HG02938 (cell line): Measurements from ENCODE around the gene FLNC.

Experiments used
- ATAC-seq: cut with Tn5 transposase; IDR thresholded peaks from one replicate; pipeline ENCODE4 v1.9.1; 2021; ENCODE audit warnings: mild to moderate bottlenecking, moderate library complexity; ENCODE audit not compliant: unreplicated experiment

FLNC gene

GRCh38 chr7:128862571-128863432 lies 32.6 kb downstream of the FLNC start, which contains the start of gene ATP6V1F:
ATP6V1F (plus strand) TSS chr7:128862856; CDS start chr7:128862905, 49 bp downstream.
- peak; percentile 84 for ATAC-seq

DNA sequence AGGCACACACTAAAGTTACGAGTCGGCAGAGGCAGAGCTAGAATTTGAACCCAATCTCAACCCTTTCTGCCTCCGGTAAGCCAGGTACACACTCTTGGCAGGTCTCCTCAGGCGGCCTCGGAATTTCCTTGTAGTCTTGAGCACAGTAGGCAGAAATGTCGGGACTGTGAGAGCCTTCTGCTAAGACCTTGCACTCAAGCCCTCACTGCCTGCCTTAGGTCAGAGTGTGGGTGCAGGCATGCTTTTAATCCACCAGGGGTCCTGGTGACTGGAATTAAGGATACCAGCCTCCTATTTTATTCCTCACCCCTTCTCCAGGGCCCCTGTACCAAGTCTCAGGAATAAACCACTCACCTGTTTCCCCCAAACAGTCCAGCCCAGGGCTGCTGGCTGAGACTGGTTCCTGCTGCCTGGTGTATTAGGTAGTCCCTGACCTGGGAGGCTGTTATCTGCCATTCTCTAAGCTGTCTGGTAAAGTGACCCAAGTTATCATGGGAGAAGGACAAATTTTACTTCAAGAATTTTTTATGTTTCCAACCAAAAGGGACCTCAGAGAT lies 33.3 kb downstream of the FLNC start:
- ATAC-seq = peak; percentile 41

DNA sequence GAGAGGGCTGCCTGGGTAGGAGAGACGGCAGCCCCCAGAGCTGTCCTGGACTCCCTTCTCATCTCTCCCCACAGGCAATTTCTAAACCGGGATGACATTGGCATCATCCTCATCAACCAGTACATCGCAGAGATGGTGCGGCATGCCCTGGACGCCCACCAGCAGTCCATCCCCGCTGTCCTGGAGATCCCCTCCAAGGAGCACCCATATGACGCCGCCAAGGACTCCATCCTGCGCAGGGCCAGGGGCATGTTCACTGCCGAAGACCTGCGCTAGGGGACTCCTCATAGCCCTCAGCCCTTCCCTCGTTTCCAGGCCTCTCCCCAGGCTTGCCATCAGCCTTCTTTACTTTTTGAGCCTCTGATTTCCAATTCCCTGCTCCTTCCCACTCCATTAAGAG lies 35.1 kb downstream of the FLNC start:
- ATAC-seq = no peak

GRCh38 chr7:128865996-128866877 lies 36.0 kb downstream of the FLNC start:
- ATAC-seq = no peak

GRCh38 chr7:128867241-128867640 lies 37.0 kb downstream of the FLNC start:
- no peak for ATAC-seq

- ATAC-seq = no peak
Observed at GRCh38 chr7:128867842-128868623, 37.8 kb downstream of the FLNC start.

DNA sequence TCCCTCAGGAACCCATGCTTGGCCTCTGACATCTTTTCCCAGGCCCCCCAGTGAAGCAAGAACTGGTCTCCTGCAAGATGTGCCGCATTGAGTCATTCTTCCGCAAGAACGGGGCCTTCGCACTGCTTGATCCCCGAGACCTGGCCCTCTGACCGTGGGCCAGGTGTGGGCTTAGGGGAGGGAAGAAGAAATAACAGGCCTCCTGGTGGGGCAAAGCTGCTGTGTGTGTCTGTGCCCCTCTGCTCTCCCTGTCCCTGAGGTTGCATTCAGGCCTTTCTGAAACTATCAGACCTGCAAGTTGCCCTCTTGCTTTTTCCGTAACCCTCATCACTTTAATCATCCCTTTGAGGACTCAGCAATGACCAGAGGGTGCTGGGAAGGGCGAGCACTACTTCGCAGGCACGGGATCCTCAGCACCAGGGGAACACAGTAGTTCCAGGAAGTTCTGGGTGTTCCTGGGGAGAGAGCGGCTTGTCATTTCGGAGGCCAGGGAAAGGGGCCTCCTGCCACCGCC lies 38.5 kb downstream of the FLNC start:
- ATAC-seq = no peak

GRCh38 chr7:128869138-128869943 lies 39.1 kb downstream of the FLNC start:
- ATAC-seq = peak; percentile 59

DNA sequence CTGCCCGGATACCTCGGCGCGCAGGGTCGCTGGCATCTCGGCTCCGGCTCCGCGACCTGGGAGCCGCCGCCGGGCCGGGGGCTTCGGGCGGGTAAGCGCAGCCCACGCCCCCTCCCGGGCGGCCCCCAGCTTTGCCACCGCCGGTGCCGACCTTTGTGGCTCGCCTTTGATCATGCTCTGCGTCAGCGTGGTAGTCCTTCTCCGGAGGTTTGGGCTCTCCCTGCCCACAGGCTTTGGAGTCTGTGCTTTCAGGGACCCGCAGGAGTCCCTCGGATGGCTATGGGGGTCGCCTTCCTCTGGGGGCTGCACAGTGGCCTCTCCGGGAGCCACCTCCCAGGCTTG lies 39.7 kb downstream of the FLNC start:
- peak; percentile 14 for ATAC-seq

GRCh38 chr7:128871050-128871449 lies 40.8 kb downstream of the FLNC start:
- ATAC-seq = no peak

- ATAC-seq = no peak
Observed at GRCh38 chr7:128872394-128872824, 42.2 kb downstream of the FLNC start.

DNA sequence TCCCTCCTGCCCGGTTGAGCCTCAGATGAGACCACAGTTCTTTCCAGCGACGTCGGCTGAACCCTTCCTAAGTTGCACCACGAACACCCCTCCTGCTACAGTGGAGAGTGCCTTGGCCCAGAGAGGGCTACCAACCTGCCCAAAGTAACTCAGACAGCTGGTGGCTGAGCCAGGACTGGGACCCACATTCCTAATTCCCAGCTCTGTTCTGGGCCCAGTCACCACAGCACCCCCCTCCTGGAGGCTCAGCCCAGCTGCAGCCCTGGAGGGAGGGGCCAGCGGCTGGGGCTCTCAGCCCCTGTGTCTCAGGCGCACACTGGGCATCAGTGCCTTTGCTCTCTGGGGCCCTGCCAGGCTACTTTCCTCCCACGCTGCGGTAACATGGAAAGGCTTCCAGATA lies 43.0 kb downstream of the FLNC start:
- no peak for ATAC-seq

DNA sequence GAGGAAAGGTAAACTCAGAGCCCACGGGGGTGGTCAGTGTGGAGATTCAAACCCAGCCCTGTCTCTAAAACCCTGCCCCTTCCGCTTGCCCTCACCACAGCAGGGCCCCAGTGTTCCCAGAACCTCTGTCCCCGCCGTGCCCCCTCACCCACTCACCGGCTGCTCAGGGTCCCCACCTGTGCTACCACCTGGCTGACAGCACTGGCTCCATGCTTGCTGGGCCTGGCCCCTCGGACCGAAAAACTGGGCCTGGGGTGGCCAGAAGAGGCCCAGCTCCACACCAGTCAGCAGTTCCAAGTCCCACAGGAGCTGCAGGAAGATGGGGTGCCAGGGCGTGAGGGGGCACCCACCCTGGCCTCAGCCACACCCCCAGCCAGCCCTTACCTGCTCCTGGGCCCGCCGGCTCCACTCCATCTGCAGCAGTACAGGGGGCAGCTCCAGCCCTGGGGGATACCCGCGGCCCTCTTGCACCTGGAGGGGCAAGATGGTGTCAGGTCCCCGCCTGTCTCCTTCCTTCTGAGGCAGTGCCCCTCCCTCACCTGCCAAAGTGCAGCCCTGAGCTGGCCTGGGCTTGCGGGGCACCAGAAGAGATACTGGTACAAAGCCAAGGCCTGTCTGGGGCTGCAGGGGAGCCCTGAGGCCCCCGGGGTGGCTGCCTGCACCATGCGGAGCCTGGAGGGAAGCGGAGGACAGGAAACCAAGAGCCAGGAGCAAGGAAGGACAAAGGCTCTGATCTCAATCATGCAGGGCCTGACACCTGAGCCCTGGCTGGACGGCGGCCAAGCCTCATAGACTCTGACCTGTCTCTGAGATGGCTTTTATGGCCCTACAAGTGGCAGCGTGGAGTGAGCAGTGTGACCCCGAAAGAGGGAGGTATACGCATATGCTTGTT lies 44.2 kb downstream of the FLNC start:
- no peak for ATAC-seq

DNA sequence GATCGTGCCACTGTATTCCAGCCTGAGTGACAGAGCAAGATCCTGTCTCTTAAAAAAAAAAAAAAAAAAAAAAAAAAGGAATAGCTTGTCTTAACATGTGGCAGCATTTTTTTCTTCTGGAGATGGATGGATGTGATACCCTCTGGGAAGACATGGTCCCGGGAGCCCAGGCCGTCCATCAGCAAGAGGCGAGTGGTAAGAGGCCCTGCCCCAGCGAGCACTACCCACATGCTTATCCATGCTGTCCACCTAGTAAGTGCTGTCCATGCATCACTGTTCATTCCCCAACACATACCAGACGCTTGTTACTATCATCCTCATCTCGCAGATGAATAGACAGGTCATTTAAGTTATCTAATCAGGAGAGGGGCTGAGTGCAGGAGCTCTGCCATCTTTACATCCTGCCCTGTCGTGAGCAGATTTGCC lies 45.3 kb downstream of the FLNC start:
- ATAC-seq = no peak

GRCh38 chr7:128876127-128876526 lies 45.9 kb downstream of the FLNC start:
- no peak for ATAC-seq

- ATAC-seq = no peak
Observed at GRCh38 chr7:128876586-128876977, 46.4 kb downstream of the FLNC start.

DNA sequence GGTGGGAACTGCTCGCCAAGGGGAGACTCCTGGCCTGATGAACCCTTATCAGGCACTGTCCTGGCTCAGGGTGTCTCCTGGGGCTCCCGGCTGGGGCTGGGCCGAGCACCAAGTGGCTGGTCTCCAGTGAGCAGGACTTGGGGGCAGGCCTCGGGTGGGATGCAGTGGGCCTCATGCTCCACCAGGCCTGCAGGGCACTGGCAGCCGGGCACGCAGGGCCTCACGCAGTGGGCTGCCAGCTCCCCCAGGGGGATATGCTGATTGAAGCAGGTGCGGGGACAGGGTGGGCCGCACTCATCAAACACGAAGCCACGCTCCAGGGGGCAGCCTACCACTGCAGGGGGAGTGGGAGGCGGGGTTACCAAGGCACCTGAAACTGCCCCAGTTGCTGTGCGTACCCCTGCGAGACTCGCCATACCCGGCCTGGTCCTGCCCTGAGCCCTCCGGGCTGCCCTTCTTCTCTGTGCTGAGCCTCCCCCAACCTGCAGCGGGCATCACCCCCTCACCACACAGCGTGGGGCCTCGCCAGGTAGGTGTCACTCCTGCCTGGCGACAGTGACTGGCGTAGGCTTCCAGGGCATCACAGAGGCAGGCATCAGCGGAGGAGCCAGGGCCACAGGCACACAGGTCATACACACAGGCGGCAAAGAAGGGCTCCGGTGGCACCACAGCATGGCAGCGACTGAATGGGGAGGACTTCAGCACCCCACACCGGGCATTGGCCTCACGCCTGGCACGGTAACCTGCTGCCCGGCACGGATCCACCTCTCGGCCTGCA lies 47.0 kb downstream of the FLNC start:
- ATAC-seq = no peak

- no peak for ATAC-seq
Observed at GRCh38 chr7:128877756-128878120, 47.5 kb downstream of the FLNC start.
